Esophagus mucosa (tissue), 1 donor: Measurements from ENCODE around the gene PCDH9. TPM values are rescaled to one million over a fixed set of nuclear protein-coding genes. Genes with fewer than 3 reads are reported as not detected.

Source experiments
- ATAC-seq: fragments of 200-7000 bp; cut with Tn5 transposase; one replicate; pipeline ENCODE4 v1.9.1; 2020
- total RNA-seq: library from RNA; stranded (reverse); gene quantifications from one replicate; pipeline ENCODE4 v1.2.4, GENCODE V29; 2023
- donor health status: DM: yes; HTN: yes; CAD: no.

The PCDH9 gene
- total RNA-seq, 1 donor from 2014 or later = 0.08 TPM

DNA sequence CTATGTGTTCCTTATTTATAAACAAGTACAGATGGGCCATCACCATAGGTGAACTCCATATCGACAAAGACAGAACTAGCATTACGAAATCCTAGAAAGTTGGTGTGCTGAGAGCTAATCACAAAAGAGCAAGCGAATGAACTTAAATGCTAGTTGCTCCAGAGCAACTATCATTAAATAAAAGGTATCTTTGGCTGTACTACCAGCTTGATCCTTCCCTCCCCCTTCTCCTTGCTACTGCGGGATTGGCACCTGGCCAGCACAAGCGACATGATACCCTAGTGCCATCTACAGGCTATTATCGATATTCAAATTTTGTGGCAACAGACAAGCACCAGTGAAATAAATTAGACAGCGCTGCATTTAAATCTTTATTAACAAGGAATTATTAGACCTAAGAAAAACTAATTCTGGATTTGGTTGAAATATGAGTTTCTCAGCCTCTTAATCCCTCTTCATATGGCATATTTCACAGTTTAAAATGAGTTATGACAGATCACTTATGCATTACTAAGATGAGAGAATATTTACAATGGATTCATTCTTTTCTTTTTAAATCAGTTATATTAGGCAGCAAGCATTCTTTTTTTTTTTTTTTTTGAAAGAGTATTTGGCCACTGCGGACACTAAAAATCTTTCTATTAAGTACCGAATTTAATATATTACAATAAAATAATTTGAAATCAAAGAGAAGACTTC lies 5.8 kb downstream of the PCDH9 start:
- ATAC-seq = peak; percentile 70

DNA sequence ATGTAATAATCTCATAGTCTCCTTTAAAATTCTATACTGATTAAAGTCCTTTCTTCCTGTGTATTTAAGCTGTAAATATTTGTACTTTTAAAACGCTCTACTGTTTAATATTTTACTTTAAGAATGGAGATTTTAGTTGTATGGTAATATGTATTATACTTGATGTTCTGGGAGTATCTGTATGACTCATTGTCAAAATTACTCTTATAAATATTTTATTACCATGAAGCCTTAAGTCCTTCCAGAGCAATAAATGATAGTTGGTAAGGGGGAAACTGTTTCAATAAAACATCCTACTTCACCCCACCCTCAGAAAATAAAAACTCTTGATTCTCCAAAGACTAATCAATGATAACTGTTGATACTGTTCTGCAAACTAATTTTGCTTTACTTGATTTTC lies 6.4 kb downstream of the PCDH9 start:
- ATAC-seq = no peak

DNA sequence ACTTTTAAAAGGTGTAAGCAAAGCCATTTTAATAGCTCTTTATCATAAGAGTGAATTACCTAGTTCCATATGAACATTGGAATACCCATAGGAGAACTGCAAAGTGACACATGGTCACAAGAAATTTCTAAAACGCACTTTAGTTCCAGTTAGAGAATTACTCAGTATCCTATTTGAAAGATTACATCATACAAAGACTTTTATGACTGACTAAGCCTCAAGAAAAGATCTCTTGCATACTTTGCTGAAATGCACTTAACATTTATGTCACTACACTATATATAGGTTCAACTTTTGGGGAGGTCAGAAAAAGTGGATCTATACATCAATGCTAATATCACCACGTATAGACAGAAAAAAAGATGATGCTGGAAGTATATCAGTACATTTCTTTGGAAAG lies 7.1 kb downstream of the PCDH9 start:
- ATAC-seq = no peak

DNA sequence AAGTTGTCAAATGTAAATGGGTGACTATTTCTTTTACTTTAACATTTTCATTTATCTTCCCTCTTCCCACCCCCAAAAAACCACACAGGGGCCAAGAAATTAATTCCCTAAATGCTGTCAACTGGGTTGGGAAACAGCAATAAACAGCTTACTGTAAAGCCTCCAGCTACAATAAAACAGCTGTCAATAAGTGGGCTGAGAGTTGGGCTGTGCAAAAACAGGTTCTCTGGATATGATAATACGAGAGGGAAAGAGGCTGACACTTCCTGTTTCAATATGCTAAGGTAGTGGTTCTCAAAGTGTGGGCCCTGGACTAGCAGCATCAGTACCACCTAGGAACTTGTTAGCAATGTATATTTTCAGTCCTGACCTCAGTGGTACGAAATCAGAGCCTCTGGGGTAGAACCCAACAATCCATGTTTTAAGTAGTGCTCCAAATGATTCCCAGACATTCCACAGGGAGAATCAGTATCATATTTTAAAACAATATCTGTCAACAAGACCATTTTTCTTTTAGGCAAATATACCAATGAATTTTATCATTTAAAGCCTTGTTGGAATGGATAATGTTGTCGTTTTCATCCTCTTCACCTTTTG lies 8.4 kb downstream of the PCDH9 start:
- no peak for ATAC-seq

DNA sequence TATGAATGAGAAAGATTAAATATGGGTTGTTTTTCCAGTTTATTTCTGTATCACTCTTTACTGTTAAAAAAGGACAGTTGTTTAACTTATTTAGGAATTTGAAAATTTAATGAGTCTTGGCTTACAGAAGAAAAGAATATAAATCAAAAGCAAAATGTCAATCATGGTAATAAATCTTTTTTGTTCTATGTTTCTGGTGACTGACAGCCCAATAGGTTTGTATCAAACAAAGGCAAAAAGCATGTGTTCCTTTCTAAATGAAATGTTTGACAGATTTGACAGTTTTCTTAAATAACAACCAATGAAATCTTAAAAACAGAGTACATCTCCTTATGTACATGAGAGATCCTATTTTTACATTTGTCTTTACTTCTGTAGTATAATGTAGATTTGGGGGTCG lies 11.0 kb downstream of the PCDH9 start:
- ATAC-seq = no peak

DNA sequence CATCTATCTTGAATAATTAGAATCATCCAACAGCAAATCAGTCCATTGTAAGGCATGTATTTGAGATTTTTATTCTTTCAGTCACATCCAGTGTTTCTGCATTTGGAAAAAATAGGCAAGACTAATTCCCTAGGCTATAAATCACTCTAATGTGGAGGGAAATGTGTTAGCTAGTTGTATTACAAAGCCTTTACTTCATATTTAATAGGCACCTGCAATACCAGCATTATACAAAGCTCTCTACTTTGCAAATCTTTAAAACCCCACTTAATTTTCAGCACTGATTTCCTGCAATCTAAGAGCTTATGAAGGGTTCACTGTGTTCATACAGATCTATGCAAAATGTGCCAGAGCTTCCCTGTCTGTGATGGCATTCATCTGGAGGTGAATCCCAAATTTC lies 12.3 kb downstream of the PCDH9 start:
- no peak for ATAC-seq

DNA sequence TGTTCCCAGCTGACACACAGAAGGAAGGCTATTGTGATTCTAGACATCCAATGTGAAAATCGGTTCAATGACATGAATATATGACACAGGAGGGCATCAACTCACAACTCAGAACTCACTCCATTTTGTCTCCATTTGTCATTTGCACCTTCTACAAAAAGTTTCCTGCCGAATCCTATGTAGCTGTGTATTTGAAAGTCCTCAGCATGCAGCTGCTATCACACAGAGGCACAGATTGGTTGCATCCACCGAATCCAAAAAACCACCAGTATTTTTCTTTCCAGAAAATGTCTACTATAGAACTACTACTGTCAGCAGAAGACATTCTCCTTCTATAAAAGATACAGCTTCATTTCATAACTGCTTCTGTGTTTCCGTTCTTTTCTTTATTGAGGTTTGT lies 13.3 kb downstream of the PCDH9 start:
- no peak for ATAC-seq

DNA sequence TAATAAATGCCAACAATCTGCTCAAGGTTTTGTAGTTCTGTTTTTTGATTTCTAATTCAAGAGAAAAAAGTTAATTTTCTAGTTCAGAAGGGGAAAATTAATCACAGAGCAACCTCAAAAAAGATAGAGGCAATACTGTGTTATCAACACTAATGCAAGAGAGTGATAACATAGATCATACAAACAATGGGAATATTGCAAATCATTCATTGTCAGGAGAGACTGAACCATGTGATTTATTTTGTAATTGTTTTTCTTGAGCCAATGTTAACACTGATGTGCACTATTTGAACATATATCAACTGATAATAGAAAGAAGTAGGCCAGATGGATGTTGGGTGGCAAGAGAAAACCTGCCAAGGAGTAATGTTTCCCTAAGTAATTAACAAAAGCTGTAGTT lies 19.9 kb downstream of the PCDH9 start:
- ATAC-seq = no peak

DNA sequence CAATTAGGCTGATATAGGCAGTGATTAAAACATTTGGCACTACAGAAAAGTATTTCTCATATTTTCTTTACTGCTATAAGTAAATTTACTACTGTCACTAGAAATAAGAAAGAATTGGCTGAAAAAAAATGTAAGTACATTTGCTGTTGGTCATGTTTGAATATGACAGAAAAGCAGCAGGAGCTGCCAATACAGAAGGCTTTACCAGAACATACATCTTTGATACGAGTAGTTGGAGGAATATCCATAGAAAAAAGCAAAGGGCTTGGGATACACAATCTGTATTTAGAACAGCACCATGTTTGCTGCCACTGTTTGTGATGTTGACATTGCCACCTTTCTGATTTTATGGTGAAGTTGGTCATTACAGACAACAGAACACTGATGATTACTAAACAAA lies 21.6 kb downstream of the PCDH9 start:
- ATAC-seq = no peak

DNA sequence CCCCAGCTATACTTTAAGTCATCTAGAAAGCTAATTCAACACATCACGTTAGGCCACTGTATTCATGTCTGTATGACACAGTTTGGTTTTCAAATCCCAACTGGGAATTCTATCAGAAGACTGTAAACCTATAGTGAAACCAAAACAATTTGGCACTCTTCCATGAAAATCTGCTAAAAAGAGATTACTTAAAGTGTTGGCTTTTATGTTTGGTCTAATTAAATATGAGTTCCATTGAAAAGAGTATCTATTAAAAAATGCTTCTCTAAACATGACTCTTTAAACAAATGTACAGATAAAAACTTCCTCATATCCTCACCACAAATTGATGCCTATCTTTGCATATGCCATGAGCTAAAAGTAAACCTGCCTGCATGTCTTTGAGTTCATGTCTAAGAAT lies 25.4 kb downstream of the PCDH9 start:
- ATAC-seq = no peak

DNA sequence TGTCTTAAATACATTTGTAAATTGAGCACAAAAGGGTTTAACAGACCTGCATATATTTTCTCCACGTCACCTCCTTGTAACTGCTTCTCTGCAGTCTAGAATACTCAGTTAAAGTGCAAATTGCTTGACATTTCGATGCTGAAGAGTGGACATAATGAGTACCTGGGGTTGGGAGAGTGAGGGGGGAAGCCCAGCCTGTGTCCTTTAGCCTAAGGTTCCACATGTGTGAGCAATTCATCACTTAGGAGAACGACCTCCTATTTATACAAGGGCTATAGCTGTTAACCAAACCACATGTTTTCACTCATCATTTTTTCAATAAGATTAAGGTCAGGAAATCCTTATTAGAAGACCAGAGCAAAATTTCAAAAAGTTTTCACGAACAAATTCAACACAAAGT lies 29.5 kb downstream of the PCDH9 start:
- no peak for ATAC-seq

DNA sequence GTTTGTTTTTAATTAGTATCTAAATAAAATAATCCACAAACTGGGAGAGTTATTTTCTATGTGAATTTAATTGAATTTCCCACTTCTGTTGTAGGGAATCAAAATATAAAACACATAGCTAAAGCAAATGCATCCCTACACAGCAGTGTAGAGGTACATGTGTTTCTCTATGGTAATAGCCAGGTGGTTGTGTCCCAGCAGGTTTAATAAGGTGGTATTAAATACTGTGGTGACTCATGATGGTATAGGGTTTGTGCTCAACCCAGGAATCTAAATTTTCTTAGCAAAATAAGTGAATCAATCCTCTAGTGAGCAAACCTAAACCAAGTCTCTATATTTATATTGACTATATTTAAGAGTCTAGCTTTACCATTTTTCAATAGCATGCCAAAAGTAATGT lies 30.0 kb downstream of the PCDH9 start:
- no peak for ATAC-seq

DNA sequence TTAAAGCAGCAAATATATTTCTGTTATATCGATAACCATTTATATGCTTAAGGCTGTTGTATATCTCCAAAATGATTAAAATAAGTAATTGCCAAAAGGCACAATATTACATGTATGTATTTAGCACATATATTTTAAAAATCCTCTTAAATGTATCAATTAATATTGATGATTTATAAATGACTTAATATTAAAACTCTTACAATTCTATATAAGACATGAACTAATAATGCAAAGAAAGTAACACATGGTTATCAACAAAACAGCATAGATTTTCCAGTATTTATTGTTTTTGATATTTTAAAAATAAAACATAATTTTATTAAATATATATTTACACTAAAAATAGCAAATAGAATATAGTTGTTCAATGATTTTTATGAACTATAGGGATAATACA lies 32.4 kb downstream of the PCDH9 start:
- ATAC-seq = no peak

DNA sequence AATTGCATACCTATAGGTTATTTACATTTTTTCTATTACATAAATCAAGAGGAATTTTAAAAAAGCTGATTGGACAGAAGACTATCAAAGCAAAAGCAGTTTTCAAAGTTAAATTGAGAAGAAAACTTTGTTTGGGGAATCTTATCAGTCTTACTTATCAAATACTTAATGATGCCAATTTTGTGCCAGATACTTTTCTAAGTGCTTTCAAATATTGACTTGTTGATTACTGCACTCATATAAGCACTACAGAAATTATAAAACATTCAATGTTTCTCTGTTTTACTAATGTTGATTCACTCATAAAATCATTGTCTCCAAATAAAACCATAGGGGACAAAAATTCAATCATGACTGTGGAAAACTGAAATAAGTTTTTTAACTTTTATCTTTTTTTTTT lies 36.2 kb downstream of the PCDH9 start:
- no peak for ATAC-seq

DNA sequence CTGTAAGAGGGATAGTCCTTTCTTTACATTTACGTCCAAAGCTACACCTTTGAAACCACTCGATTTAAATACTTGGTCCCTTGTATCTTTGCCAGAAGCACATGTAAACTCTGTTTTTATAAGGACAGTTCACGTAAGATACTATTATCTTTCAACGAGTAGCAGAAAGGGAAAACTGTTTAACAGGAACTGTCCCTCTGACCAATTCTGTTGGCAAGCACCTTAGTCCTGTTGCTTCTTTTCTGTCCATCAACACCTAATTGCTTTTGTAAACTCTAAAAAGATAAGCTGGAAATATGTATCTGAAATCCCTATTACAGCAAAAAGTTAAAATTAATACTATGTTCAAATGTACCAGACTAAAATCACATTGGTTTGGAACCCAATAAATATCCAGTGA lies 37.4 kb downstream of the PCDH9 start:
- no peak for ATAC-seq

DNA sequence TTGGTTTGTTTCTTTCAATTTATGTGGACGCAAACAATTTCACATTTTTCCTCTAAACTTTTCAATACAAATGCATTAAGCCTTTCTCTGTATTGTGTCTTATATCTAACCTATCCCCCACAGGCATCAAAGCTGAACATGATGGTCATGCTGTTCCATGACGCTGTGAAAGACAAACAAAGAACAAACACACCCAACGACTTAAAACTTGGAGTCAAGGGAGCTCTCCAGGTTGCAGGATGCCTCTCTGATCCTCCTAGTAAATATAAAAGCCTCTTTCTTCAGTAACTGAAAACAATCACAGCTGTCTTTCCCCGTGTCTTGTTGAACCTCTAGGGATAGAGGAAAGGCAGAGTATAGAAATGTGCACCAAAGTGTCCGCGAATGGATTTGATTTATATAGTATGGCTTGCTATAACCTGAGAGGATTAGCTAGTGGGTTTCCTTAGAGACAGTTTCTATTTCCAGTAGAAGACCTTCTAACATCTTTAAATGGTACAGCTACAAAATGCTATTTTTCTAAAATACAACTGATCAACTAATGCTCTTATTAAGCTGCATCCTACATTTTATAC lies 43.1 kb downstream of the PCDH9 start:
- ATAC-seq = no peak

DNA sequence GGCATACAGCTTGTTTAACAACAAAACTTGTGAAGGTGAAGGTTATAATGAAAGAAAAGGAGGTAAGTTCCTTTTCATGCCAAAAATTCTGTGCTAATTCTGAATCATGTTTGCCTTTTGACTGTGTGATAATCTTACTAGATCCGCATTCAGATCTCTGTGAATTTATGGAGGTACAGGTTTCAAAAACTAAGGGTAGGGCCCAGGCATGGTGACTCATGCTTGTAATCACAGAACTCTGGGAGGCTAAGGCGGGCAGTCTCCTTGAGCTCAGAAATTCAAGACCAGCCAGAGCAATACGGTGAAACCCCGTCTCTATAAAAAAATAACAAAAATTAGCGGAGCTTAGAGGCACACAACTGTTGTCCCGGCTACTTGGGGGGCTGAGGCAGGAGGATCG lies 45.9 kb downstream of the PCDH9 start:
- no peak for ATAC-seq

DNA sequence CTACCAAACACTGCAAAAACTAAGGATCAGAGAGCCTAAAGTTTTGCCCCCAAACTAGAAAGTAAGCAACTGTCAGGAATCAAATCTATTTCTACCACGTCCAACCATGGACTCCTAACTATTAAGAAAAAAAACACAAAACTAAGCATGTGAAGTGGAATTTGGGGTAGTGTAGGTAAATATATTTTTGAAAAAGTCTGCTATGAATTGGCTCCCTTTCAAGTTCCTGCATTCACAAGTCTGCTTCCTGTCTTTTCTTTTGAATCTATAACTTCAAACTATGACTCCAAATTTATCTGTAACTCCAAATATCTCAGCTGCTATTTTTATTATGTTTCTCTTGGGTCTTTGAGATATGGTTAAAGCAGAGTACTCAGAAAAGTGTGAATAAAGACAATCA lies 47.0 kb downstream of the PCDH9 start:
- ATAC-seq = no peak

DNA sequence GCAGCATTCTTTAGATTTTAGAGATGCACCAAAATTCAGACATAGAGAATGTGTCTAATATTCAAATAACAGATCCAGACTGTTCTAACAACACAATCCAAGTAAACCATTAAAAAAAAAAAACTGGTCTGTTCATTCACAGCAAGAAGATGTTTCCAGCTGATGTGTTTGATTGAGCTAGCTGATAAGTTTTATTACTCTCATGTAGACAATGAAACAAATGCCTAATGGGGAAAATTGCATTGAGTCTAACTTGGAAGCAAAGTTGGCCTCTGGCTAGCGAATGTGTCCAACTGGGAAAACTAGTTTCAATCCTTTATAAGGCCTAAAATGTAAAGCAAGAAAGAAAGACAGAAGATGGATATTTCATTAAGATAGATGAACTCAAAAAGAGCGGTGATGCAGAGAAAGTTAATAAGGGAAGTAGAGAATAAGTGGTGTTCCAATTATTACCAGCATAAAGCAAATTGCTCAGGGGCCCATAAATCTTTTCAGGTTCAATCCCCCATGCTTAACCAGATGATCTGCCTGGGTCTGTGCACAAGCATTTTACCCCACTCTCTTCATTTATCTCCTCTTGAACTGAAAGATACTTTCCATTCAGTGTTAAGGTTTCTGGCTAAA lies 54.2 kb downstream of the PCDH9 start:
- ATAC-seq = no peak

DNA sequence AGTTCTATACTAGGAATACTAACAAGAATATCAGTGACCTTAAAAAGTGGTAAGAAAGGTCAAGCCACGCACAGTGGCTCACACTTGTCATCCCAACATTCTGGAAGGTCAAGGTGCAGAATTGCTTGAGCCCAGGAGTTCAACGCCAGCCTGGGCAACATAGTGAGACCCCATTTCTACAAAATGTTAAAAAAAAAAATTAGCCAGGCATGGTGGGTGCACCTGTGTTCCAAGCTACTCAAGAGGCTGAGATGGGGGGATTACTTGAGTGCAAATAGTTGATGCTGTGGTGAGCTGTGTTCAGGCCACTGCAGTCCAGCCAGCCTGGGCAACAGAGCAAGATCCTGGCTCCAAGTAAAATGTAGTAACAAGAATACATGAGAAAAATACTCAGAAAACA lies 61.8 kb downstream of the PCDH9 start:
- no peak for ATAC-seq

DNA sequence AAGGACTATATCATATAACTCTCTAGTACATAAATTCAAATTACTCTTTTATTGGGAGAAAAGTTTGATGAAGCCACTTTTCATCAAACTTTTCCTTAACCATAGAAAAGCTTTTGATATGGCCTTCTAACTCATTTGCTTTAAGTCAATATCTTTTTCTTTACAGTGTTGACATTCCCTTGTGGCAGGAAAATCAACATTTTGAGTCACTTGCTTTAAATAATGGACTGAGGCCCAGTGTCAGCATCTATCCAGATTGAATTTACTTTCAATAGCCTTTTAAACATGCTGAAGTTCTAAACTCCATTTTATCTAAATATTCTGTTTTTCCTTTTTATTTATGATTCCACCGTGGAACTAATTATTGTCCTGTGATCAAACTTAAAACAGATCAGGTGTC lies 62.7 kb downstream of the PCDH9 start:
- ATAC-seq = no peak

DNA sequence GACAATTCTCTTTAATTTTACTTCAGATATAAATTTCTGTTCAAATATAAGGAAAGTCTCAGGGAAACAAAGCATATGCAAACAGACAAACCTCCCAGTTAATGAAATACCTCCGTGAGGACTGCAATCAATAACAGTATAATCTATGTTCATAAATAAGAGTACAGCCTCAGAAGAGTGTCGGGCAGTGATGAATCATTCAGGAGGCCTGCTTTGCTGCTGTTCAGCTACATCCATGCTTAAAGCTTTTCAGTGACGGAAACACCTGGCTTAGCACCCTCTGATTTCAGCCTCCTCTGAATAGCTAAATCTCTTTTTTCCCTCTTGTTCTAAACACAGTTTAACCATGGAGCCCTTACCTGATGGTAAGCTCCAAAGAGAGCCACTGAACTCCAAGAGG lies 69.0 kb downstream of the PCDH9 start:
- ATAC-seq = no peak

DNA sequence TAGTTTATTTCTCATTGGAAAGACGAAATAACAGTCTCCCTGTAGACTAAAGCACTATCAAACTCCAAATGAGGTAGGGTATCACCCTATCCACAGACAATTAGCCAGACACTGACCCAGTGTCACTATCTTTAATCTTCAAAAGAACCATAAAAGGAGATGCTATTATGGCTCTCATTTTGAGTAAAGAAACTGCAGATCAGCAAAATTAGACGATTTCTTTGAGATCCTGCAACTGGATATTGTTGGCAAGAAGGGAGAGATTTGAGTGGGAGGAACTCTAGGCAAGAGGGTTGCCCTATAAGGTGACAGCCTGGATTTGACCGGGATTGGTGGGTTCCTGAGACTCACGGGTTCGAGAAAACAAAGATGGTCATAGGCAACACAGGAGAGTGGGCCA lies 71.2 kb downstream of the PCDH9 start:
- ATAC-seq = no peak

DNA sequence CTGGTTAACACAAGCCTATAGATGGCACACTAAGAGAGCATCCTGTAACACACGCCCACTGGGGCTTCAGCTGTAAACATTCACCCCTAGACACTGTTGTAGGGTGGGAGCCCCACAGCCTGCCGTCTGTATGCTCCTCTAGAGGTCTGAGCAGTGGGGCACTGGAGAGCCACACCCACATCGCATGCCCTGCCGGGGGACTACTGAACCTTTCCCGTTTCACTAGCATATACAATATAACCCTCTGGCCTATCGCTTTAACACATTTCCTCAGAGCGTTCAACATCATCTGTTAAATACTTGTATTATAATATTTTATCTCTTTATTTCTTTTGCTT lies 73.4 kb downstream of the PCDH9 start:
- no peak for ATAC-seq
